HK-2 (cell line): Measurements from ENCODE around the gene ACSL1.
"Not testable (repeated sequence)": the region's sequence is repeated elsewhere in the genome, so short reads cannot be mapped to it uniquely, and the experiment has no call there.

Experiments
- DNase-seq: peaks from one replicate; pipeline ENCODE4 v3.0.0-alpha.2; 2018; ENCODE audit not compliant: unreplicated experiment

ACSL1 gene

GRCh38 chr4:184839075-184839399 is 13.3 kb upstream of the ACSL1 start:
- DNase-seq = not testable (repeated sequence)

- DNase-seq = no peak
These were observed 12.7 kb upstream of the ACSL1 start for GRCh38 chr4:184838249-184839074.

- DNase-seq = no peak
These were observed 10.8 kb upstream of the ACSL1 start for GRCh38 chr4:184836613-184837012.

GRCh38 chr4:184833046-184833838 is 7.5 kb upstream of the ACSL1 start:
- DNase-seq = no peak

GRCh38 chr4:184831153-184831552 is 5.4 kb upstream of the ACSL1 start:
- no peak for DNase-seq

GRCh38 chr4:184826691-184827270 is 1.0 kb upstream of the ACSL1 start:
- DNase-seq = no peak

- DNase-seq = no peak
These were observed 450 bp downstream of the ACSL1 start for GRCh38 chr4:184825141-184825895.

- no peak for DNase-seq
These were observed 1.0 kb downstream of the ACSL1 start for GRCh38 chr4:184824776-184825084.

- DNase-seq = no peak
These were observed 1.5 kb downstream of the ACSL1 start for GRCh38 chr4:184824081-184824775.

- no peak for DNase-seq
These were observed 2.8 kb downstream of the ACSL1 start for GRCh38 chr4:184823014-184823413.

- DNase-seq = no peak
These were observed 3.4 kb downstream of the ACSL1 start for GRCh38 chr4:184822356-184822755.

- DNase-seq = no peak
These were observed 4.5 kb downstream of the ACSL1 start for GRCh38 chr4:184821242-184821641.

GRCh38 chr4:184819786-184820185 is 6.0 kb downstream of the ACSL1 start:
- DNase-seq = no peak

GRCh38 chr4:184818216-184818564 is 7.6 kb downstream of the ACSL1 start:
- DNase-seq = no peak

GRCh38 chr4:184817494-184818215 is 8.1 kb downstream of the ACSL1 start:
- no peak for DNase-seq

- DNase-seq = no peak
These were observed 8.8 kb downstream of the ACSL1 start for GRCh38 chr4:184816962-184817361.

- peak; percentile 71 for DNase-seq
These were observed 10.5 kb downstream of the ACSL1 start for GRCh38 chr4:184815046-184815877.

GRCh38 chr4:184814686-184815045 is 11.1 kb downstream of the ACSL1 start:
- DNase-seq = no peak

GRCh38 chr4:184812651-184813181 is 13.1 kb downstream of the ACSL1 start:
- no peak for DNase-seq

- no peak for DNase-seq
These were observed 13.6 kb downstream of the ACSL1 start for GRCh38 chr4:184812199-184812542.
